Right hindlimb (tissue), 1 donor: ENCODE data around the gene MGLL.

Experiments
- DNase-seq: peaks from one replicate; pipeline ENCODE4 v3.0.0-alpha.2; 2018

MGLL gene

DNA sequence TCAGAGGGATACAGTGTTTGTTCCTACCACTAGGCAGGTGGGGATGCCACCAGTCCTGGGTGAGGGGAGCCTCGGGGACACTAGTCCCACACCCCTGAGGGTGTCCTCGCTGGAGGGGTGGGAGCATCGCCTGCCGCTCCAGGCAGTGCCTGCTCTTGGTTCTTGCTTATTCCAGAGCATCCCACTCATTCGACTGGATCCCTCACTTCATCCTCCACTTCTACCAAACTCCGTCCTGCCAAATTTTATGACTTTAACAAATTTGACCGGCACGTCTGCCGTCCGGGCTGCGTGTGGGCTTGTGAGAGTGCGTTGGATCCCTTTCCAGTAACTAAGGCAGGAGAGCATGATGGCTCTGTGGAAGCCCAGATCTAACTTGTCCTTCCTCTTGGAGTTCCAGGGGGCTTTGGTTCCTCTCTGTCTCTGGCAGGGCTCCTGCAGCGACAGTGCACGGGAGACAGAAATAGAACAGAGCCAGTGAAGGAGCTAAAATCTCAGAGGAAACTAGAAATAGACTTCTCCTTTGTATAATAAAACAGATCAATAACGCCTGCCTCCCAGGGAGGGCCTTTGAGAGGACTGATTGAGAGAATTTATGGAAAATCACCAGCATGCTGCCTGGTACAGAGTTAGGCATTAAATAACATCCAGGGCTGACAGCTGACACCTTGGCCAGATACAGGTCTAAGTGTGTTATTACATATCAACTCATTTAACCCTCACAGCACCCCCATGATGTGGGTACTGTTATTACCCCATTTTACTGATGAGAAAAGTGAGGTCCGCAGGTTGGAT lies 34.5 kb downstream of the MGLL start:
- DNase-seq = no peak

DNA sequence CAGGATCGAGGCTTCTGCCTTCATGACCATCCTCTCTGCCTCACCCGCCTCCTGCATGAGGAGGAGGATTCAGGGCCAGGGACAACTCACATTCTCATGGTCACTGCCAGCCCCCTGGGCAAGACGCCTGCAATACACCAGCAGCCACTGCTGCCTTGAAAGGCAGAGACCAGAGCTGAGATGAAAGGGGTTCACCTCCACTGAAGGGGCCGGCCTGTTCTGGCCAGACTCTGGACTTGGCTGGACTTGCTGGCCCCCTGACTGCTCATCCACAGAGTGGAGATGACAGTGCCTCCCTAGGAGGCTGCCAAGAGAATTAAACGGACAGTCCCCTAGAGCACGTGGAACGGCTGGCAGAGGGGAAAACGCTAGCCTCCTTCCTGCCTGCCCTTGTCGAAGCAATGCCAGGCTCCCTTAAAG lies 35.2 kb downstream of the MGLL start:
- peak; percentile 77 for DNase-seq

DNA sequence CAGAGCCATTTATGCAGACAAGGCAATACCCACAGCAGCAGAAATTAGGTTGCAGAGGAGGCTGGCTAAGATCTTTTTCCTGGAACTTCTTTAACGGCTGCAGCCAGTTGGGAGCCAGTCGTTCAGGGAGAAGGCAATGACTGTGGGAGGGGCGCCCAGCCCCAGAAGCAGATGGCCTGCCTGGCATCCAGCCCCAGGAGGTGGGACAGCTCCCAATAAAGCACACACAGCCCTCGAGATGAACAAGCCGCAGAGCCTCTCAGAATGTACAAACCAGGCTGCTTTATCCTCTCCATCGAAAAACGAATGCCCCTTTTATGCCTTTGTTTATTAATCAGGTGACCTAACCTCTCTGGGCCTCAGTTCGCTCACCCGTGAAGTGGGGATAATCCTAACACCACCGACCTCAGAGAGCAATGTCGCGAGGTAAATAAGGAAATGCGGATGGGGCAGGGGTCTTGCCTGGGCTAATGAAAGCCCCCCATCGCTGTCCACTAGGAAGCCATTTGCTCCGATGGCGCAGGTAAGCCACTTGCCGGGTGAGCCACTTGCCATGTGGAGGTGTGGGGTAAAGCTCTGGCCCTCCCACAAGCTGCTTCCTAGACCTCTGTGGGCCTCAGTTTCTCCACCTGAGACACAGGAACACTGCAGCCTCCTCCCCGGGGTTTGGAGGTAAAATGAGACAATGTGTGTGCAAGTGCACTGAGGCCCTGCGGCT lies 35.8 kb downstream of the MGLL start:
- DNase-seq = peak; percentile 93

DNA sequence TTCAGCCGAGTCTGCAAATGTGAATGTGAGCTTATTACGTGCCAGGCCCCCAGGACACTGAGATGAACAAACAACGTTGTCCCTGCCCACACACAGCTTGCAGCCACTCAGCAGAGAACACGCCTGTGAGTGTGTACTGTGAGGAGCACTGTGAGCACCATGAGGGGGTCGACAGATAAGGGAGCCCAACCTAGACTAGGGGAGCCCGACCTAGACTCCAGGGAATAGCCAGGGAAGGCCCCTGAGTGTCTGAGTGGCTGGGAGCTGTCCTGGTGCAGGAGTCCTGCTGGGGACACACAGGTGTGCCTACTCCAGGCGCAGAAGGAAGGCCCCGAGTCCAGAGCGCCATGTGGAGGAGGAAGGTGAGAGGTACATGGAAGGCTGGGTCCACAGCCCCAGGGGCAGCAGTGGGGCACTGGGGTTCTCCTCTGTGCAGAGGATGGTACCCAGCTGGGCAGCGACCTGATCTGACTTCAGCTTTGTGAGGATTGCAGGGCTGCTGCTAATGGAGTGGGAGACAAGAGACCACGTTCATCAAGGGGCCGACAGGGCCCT lies 36.5 kb downstream of the MGLL start:
- DNase-seq = no peak

DNA sequence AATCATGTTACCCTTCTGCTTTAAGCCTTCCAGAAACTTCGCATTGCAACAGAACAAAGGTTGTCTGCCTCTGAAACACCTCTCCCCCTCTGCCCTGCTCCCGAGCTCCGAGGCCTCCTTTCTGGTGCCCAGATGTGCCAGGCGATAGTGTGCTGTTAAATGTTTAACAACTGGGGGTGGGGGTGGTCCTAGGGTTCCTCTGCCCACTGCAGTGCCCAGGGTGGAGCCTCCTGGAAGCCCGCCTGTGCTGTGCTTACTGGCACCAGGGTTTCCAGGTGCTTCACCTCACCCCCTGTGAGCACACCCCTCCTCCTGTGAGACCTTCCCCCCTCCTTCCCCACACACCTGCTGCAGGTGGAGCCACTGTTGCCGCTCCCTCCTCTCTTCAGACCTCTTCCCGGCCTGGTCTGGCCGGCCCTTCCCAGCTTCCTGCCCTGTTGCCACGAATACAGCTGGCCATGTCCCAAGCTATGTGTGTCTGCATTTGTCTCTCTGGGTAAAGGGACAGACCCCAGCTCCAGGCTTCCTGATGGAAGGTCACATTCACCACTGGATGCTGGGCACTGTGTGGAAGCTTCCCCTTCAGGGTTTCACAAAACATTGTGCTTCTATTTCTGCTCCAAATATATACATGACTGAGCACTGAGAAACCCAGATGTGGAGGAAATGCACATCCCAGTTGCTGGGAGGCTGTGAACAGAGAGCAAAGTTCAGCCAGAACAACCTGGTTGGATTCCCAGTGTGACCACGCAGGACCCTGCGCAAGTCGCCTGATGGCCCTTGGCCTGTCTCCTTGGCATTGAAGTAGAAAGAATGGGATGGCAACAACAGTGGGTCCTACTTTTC lies 37.2 kb downstream of the MGLL start:
- no peak for DNase-seq

DNA sequence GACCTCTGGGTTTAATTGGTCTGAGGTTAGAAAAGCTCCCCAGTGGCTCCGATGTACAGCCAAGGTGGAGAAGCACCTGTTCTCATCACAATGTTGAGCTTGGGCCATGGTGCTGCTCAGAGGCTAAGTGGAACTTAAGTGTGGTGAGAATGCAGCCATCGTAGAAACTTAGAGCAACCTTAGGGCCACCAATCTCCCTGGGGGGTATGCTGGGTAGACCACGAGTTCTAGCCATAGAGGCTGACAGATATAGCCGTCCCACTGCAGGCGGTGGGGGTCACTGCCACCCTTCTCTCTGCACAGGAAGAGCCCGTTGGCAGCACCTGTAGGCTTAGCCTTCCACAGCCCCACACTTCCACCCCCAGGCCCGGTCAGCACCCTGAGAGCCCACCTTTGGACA lies 38.0 kb downstream of the MGLL start:
- DNase-seq = no peak

DNA sequence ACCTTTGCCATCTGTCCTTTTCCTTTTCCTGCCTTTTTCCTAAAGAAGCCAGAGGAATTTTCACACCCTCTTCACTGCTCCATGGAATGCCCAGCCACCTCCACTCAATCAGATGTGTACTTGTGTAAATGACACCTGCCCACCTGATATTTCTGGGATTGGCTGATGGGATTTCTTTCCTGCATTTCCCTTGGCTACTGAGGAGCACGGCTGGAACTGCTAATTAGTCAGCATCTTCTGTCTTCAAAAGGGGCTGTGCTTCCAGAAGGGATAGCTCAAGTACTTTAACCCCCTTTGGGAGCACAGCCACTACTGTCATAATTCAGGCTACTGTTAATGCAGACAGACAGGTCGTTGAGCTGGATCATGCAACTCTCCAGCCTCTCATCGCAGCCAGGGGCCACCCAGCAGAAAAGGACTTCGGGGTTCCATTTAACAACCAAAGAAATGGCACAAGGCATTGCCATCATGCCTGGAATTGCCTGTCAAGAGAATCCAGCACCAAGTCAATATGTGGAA lies 38.6 kb downstream of the MGLL start:
- no peak for DNase-seq

DNA sequence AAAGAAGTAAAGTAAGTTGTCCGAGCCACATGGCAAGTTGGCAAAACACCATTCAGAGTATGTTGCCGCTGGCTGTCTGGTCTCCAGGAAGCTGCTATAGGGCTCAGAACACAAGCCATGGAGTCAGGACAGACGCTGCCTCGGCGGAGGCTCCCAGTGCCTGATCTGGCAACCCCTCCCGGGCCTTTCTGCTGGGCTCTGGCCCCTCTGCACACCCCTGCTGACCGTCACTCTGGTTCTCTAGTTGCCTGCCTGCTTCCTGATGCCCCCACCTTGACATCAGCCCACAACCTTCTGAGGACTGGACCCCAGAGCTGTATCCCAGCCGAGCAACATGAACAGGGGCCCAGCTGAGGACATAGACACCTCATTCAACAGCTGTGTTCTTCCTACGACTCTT lies 39.1 kb downstream of the MGLL start:
- no peak for DNase-seq

DNA sequence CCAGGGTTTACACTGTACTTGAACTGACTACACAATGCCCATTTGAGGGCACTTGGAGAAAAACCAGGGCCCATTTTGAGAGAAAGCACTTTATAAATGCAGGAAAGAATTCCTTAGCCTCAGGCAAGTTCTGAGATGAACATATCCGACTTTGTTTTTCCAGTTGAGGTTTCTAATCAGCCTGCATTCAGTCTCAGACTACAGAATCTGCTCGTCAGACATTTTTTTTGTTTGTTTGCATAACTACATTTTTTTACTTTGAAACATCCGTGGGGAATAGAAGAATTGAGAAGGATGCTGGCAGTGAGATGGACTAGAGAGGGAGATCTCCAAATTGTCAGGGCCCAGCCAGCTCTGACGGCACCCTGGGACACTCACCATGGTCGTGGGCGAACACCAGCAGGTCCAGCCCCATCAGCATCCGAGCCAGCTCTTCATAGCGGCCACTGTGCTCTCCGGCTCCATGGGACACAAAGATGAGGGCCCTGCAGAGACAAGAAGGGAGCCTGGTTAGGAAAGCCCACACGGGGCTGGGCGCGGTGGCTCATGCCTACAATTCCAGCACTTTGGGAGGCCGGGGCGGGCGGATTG lies 40.8 kb downstream of the MGLL start:
- no peak for DNase-seq

DNA sequence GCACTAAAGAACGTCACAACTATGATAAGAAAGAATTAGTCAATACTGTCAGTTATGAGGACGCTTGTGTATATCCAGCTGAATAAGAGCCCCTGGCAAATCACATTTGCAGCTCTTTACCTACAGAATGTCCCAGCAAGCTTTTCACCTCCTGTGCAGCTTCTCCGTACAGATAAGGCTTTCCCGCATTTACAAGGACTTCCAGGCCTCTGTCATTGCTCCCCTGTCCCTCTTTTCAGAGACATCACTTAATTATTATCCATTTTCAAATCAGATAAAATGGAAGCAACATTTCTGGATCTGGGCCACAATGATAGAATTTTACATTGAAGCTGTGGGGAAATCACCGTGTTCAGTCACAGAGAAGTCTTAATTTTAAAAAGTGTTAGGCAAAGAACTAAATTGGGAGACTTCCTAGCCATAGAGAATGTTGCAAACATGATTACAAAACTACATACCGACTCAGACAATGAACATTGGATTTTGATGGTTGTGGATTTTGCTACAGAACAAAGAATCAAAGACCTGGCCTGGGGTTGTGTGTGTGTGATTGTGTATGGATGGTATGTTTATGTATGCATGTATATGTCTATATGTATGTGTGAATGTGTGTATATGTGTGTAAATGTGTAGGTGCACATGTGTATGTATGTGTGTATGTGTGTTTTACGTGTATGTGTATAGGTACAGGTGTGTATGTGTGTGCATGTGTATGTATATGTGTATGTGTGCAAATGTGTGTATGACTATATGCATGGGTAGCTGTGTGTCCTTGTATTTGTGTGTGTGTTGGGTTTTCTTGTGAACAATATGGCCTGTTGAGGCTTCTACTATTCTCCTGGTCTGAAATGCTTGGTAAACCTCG lies 41.5 kb downstream of the MGLL start:
- no peak for DNase-seq

DNA sequence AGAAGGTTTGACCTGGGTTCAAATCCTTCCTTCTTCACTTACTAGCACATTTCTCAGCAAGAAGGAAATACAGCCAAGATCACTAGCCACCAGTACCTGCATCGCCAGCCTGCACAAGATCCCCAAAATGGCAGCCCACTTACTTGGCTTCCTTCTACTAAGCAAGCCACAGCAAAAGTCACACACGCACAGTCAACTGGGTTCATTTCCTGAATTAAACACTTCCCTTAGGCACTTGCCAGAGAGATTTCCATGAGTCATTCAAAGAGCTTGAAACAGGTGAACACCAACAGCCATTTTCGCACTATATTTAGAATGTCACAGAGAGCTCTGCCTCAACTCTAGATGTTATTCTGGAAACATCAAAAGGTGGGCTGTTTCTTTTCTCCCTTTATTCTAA lies 42.6 kb downstream of the MGLL start:
- no peak for DNase-seq

DNA sequence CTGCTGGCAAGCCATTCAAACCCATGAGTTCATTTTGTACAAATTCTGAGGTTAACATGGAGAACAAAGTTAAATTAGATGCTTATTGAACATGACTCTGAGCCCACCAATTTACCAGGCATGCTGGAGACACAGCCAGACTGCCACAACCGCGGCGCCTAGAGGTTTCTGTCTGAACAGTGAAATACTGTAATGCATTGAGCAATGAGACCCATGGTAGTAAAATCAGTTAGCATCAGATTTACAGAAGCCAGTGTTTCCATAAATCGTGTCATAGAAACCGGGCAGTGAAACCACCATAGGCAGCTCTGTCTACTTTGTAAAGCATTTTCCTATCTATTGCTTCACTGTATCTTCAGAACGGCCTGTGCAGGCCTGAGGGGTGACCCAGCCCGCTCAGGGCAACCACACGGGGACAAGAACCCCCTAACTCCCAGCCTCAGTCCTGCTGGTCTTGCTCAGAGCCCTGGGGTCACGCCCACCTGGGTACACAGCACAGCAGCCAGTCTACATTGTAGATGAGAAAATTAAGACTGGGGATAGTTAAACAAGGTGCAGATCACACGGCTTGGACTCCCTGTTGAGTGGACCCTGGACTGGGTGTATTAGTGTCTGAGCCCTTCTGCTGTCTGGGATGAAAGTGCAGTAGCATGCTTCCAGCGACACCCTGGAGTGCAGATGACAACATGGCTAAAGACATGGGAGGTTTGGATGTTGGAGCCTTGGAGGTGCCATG lies 44.2 kb downstream of the MGLL start:
- DNase-seq = no peak

DNA sequence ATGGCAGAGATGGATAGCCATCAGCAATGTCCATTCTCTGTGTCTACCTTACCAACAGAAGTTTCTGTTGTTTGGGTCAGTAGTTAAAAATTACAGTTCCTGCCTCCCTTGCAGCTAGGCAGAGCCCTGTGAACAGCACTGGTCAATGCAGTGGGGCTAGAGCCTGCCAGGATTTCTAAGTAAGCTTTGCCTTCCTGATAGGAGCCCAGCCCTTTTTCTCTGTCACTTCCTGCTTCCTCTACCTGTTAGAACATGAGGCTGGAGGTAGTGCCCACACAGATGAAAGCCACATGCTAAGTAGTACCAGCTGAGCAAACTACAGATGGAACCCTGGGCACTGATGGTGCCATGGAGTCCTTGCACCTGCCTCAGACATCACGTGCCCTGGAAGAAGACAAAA lies 45.0 kb downstream of the MGLL start:
- DNase-seq = no peak

DNA sequence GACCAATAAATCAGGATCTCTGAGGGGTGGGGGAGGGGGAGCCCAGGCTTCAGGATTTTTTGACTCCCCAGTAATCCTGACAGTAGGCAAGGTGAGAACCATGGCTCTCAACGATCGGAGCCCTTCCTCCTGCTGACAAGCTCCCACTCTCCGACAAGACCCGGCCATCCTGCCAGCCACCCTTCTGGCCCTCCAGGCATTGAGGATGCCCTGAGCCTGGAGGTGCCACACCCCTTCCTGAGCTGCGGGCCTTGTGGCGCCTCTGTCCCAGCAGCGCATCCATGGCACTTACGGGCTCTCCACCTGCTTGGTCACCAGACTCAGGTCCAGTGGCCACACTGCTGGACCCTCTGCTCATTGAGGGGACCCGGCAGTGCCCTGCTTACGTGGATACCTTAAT lies 46.0 kb downstream of the MGLL start:
- no peak for DNase-seq

DNA sequence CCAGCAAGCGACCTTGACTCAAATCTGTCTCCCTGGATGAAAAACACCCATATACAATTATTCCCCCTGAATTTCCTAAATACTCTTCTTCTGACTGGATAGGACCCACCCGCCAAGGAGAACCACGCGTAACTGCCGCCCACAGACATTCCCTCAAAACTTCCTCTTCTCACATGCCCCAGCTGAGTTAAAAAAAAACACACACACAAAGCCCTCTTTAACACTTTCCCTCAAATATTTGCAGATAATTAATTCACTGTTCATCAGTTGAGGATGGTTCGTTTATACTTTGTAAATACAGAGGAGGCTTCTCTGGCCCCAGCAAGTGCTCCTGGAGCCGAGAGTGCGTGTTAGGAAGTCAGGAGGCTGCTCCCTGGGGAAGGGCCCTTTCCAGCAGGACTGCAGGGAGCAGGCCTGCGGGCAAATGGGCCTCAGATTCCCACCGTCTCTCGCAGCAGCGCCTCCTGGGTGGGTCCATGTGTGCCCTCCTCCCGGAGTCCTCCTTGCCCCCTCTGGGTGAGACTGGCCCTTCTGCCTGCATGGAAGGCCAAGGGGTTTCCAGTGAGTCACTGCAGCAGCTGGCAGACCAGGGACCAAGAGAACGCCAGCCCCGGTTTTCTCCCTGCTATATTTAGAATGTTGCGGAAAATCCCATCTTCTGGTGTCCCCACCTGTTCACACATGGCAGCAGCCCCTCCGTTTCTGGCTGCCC lies 46.8 kb downstream of the MGLL start:
- peak; percentile 78 for DNase-seq

DNA sequence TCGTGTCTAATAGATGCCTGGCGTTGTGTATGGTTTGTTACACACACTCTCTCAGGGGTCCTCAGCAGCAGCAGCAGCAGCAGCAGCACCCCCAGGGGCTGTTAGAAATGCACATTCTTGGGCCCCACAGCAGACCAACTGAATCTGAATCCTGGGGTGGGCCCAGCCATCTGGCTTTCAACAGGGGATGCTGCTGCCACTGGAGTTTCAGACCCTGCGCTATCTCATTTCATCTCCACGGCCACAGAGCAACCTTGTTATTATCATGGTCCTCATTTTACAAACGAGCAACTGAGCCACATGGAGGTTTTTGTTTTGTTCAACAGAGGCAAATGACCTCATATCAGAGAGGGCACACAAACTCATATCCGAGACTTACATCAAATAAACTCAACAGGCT lies 47.7 kb downstream of the MGLL start:
- no peak for DNase-seq

DNA sequence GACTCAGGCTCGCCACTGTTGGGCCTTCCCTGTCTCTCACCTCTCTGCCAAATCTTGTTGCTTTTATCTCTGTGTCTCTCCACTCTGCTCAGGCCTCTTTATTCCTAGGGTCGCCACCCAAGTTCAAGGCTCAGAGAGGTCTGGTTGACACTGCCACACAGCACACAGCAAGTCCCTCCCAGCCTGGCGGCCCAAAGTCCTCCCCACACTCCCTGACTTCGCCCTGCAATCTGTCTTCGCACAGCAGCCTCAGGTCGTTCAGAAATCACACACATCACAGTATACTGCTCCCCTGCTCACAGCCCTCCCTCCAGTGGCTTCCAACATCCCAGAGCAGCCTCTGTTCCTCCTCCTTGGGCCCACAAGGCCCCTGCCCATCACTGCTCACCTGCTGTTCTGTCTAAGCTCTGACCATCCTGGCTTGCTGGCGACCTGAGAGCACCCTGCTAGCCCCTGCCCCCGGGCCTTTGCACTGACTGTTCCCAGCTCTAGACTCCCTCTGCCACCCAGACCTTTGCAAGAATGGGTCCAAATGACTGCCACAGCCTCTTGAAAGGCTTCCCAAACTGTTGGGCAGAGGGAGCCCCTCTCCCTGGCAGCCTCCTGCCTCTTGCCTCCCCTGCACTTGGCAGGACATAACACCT lies 48.4 kb downstream of the MGLL start:
- DNase-seq = no peak

DNA sequence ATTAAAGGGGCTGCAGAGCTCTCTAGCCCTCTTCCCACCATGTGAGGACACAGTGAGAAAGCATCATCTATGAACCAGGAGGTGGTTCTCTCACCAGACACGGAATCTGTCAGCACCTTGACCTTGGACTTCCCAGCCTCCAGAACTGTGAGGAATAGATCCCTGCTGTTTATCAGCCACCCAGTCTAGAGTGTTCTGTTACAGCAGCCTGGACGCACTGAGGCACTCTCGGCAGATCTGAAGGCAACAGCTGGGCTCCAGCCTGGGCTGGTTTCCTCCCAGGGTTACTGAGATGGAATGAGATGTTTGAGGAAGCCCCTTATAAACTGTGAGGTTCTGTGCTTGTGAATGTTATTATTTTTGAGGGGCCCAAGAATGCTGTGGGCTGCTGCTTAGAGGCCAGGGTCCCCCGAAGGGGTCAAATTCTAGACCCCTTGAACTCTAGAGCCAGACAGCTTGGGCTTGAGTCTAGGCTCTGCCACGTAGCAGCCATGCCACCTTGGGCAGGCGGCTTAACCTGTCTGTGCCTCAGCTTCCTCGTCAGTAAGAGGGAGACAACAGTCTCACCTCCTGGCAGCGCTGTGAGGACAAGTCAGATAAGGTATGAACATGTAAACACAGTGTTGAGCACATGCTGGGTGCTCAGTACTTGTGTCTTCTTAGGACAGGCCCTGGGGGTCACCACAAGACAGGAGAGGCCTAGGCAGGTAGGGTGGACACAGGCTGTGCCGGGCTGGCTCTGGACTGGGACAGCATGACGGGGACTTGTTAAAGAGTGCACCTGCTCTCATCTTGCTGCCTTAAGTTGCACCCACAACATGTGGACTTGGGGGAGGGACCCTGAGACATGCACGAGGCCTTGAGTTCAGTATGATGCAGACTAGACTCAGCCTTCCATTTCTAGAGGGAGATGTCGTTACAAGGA lies 49.2 kb downstream of the MGLL start:
- DNase-seq = no peak

DNA sequence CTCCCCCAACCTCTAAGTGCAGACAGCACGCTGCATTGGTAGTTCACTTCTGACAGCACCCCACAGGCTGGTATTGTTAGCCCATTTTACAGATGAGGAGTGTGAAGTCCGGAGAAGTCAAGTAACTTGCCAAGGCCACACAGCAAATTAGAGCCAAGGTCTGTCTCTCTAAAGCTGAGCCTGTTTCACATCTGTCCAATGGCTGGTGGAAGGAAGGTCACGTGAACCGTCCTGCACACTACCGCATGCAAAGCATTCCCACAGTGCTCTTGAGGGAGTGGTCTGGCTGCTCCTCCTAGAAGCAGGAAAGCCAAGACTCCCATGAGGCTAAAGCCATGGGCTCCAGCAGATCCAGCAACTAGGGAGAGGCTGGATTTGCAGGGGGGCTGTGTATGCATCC lies 50.0 kb downstream of the MGLL start:
- no peak for DNase-seq
